ENCODE data around the gene RPP25L.

Gene RPP25L

GRCh38 chr9:34582787-34583186 lies 29.1 kb downstream of the RPP25L start:
- no peak for DNase-seq

DNA sequence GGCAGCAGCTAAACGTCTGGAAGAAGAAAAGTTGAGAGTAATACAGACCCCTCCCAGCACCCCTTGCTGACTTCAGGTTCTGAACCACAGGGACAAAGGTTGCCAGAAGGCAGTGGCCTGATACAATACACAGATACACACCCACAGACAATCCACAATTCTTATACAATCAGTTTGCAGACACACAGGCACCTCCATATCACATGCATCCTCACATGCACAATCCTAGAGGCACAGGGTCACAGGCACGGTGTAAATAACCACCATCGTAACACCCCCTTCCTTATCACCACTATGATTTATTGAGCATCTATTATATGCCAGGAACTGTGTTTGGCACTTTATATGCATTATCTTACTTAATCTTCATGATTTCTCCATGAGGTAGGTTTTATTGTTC lies 30.6 kb downstream of the RPP25L start:
- no peak for DNase-seq

DNA sequence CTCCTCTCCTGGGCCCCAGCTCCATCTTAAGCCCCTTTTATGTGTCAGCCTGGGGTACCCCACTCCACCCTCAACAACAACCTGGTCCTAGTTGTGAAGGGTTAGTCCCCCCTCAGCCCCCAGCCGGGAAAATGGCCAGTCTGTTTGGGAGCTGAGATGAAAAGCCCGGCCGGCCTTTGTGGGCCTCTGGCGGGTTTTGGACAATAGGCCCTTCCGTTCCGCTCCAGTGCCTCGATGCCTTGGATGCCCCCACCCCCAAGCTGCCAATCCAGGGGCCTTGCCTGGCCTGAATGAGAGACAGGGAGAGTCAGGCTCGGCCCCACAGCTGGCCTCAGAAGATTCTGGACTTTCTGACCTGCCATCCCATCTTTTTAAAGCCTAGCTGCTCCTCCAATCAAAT lies 31.5 kb downstream of the RPP25L start:
- no peak for DNase-seq

- DNase-seq: no peak
Observed at GRCh38 chr9:34579808-34580163, 32.1 kb downstream of the RPP25L start.

DNA sequence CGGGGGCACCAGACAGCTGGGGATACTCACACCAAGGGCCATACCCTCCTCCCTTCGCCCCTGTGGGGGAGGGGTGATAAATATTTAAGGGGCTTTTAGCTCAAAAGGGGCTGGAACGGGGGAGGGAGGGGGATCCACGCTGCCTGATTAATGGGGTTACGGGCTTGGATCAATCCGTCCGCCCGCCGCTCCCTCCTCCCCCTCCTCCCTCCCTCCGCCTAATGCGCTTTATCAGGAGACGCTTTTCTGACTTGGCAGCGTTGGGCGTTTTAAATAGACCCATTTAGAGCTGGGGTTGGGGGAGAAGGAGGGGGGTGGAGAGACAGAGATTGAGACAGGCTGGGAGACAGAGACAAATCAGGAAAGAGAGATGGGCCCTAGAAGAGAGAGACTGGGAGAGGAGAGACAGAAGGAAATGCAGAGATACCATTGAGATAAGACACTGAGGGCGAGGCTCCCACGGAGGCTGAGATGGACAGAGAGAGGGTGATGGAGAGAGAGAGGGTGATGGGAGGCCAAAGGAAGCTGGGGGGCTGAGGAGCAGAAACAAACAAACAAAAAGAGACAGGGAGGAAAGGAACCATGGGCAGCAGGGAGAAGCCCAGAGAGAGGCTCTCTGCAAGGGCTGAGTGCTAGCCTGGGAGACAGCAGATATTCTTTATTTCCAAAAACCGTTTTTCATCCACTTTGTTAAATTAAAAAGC lies 32.6 kb downstream of the RPP25L start:
- no peak for DNase-seq

DNA sequence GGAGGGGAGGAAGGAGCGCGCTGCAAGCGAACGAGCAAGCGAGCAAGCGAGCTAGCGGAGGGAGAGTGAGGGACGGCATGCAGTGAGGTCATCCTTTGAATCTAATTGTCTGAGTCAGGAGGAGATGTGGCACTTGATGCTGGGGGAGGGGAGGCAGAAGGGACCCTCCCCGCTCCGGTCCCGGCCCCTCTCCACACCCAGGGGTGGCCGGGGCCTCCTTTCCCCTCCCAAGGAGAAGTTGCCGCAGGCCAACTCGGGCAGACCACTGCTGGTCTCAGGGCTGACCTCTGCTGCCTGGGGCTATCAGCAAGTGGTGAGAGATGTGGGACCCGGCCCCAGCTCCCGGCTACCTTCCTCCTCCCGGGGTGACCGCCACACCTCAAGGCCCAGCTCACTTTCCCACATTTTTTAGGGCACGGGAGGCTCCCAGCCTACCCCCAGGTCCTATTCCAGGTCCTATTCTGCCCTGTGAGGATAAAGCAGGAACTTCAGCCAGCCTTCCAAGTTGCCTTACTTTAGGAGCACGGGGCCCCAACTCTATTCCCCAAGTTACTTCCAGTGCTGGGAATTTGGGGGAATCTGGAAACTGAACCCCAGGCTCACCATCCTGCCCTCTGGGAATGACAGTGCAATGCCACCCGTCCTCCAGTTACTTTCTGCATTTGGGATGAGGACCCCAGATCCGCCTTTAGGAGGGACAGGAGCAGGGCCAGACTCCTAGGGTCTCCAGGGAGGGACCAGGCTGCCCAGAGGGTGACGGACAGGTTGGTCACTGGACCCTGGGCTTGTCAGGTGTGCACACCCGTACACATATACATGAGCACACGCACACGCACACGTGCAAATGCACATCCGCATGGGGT lies 33.4 kb downstream of the RPP25L start:
- no peak for DNase-seq

GRCh38 chr9:34577400-34578240 lies 34.3 kb downstream of the RPP25L start:
- DNase-seq: no peak

- DNase-seq: no peak
Observed at GRCh38 chr9:34576597-34577399, 35.1 kb downstream of the RPP25L start.

GRCh38 chr9:34575862-34576596 lies 35.9 kb downstream of the RPP25L start:
- DNase-seq: no peak

GRCh38 chr9:34575241-34575640 lies 36.7 kb downstream of the RPP25L start:
- DNase-seq: no peak

DNA sequence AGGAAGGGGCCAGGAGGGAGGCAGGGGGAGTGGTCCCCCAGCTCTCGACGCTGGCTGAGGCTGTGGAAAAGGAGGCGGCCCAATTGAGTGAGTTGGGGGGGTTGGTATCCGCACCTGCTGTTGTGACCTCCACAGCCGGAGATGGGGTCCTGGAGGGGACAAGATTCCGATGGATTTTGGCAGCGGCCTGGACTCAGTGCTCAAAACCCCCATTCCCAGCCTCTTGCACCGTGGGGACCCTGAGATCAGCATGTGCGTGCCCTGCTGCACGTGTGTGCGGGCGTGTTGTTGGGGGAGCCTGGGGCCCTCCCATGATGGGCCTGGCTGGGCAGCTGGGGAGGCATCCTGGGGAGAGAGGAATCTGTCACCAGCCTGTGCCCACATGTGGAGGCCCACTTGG lies 37.3 kb downstream of the RPP25L start:
- DNase-seq: no peak

DNA sequence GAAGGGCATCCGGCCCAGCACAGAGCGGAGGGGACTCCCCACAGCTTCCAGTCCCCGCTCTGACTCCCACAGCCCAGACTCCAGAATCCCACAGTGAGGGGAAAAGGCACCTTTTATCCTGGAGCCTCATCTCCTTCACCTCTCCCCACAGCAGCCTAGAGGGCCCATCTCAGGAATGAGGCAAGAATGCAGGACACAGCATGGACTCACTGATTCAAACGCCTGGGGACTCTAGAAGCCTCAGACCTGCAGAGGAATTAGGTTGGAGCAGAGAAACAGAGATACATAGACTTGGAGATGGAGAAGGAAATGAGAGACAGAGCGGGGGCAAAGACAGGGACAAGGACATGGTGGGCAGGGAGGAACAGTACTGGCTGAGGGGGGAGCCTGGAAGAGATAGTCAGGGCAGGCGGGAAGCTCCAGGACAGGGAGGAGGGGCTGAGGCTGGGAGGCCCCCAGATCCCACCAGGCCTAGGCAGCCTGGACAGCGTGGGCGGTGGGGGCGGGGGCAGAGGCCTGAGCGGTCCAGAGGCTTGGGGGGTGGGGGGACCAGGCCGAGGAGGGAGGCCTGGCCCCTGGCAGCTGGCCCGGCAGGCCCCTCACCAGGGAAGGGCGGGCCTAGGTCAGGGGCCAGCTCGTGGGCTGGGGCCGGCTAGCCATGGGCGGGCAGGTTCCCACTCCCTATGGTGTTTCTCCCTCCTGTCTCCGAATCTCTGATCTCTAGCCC lies 38.1 kb downstream of the RPP25L start:
- no peak for DNase-seq

- no peak for DNase-seq
Observed at GRCh38 chr9:34572628-34573027, 39.3 kb downstream of the RPP25L start.

GRCh38 chr9:34572092-34572491 lies 39.8 kb downstream of the RPP25L start:
- DNase-seq: no peak

DNA sequence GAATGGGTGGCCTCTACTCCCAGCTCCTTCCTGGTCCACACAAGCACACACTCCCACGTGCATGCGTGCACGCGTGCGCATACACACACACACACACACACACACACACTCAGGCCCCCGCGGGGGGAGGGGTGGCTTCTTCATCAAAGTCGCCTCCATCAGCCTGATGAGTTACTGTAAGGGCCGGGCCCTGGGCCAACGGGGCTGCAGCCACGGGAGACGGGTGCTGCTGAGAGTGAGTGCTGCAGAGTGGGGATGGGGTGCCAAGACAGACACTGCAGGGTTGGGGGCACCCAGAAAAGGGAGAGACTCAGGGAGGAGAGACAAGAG lies 40.5 kb downstream of the RPP25L start:
- DNase-seq: no peak

- DNase-seq: no peak
Observed at GRCh38 chr9:34570809-34571480, 41.0 kb downstream of the RPP25L start.

GRCh38 chr9:34570376-34570775 lies 41.5 kb downstream of the RPP25L start:
- DNase-seq: peak; percentile 52

DNA sequence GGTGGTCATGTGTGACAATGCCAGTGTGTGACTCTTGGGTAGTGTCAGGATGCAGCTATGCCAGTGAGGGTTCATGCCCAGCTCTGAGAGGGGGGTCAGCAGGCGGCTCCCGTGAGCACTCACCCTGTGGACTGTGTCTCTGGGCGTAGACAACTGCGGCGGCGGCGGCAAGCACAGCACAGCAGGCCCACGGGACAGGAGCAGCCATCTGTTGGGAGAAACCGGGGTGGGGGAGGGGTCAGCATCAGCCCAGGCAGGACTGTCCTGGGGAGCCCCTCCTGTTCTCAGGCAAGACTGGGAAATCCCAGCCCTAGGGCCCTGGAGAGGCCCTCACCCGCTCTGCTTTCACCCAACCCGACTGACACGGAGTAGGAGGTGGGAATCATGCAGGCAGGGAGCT lies 43.1 kb downstream of the RPP25L start:
- no peak for DNase-seq

- no peak for DNase-seq
Observed at GRCh38 chr9:34568133-34568532, 43.8 kb downstream of the RPP25L start.

DNA sequence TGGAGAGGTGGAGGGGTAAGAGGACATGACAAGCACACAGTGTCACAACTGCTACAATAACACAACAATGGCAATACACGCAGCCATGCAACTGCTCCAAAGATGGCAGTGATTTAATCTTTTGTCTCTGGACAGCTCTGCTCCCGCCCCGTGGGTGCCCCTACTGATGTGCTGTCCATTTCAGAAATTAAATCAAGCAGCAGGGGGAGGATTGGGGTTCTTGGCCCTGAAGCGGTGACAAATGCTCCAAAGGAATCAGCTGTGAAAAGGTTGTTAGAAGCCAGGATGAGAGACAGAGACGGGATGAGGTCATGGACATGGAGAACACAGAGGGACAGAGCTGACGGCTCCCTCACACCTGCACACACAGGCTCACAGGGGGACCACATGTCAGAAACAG lies 44.9 kb downstream of the RPP25L start:
- no peak for DNase-seq

DNA sequence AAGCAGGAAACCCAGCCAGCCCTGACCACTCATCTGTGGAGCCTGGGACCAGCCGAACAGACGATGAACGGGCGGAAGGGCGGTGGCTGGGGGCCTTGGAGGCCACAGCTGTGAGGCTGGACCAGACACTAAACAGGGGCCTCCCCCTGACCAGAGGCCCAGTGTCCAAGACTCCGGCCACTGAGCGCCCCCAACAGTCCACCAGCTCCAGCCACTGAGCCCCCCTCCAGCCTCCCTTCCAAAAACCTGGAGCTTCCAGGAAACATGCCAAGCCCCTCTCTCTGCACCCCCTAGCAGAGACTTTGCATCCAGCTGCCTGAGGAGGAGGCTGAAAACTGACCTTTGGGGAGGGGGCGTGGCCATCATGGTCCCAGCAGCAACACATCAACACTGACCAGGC lies 45.6 kb downstream of the RPP25L start:
- no peak for DNase-seq
